HG03558 (cell line): ENCODE measurements around the gene HCCS.

Experiments used
- ATAC-seq: cut with Tn5 transposase; IDR thresholded peaks from one replicate; pipeline ENCODE4 v1.9.1; 2021; ENCODE audit warnings: moderate number of reproducible peaks; ENCODE audit not compliant: unreplicated experiment; ENCODE audit errors: extremely low read depth

The HCCS gene

DNA sequence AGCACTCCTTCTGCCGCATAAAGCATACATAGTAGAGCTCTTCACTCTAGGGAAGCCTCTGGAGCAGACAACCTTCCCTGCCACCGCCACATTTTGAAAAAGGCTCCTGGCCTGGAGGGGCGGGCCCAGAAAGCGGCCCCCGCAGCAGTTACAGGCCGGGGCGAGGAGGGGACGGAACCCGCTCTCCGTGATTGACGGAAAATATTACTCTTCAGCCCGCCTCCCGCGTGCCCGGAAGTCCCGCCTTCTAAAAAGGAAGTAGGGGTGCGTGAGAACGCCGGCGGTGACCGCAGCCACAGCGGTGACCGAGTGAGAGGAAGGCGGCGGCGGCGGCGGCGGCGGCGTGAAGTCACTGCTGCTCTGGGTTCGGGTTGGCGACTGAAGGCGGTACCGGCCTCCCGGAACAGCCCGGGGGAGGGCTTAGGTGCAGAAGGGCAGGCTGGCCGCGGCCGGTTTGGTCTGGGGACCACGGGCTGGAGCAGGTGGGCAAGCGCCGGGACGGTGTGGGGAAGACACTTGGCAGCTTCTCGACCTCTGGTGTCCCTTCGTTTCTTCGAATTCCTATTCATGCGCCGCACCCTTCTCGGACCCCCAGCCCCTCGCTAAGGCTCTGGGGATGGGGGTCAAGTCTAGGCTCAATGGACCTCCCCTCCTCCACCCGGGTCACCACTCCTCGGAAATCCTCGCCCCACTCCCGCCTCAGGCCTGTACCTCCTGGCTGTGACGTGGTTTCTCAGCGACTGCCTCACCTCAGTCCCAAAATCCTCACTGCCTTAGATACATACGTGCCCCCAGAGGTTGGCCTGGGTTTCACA lies at the start of gene HCCS:
HCCS (plus strand) TSS at position 296 of the 815 bp plus-strand sequence. CDS start 729 bp downstream, outside the sequence.
- peak; percentile 79 for ATAC-seq

GRCh38 chrX:11064276-11064675 lies 46.9 kb upstream of the HCCS start:
- ATAC-seq = no peak

- no peak for ATAC-seq
These were observed 46.1 kb upstream of the HCCS start for GRCh38 chrX:11064851-11065600.

DNA sequence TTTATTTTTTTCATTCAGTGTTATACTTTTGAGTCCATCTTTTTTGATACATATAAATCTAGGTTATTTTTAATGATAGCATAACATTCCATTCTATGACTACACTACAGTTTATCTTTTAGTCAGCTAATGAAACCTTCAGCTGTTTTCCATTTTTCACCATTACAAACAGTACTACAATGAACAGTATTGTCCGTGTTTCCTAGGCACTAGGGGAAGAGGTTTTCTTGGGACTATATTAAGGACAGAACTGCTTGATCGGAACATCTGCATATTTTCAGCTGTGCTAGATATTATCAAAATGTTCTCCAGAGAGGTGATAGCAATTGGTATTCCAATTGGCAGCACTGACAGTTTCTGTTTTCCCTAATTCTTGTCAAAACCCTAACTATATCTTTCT lies 44.3 kb upstream of the HCCS start:
- no peak for ATAC-seq

DNA sequence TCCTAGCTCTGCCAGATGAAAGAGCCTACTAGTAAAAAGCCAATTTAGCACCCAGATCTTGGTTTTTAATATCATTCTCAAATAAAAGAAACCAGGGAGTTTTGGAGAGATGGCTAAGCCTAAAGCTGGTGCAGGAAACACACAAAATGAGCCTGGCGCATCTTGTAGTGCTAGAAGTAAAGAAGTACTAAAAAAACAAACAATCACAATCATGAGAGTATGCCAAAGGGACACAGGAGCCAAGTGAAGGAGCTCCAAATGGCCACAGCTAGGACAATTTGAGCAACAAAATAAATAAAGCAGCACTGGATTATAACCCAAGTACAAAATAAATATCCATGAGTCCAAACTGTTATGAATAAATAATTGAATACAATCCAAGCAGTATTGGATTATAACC lies 37.8 kb upstream of the HCCS start:
- ATAC-seq = no peak

GRCh38 chrX:11080741-11081305 lies 30.3 kb upstream of the HCCS start:
- no peak for ATAC-seq

DNA sequence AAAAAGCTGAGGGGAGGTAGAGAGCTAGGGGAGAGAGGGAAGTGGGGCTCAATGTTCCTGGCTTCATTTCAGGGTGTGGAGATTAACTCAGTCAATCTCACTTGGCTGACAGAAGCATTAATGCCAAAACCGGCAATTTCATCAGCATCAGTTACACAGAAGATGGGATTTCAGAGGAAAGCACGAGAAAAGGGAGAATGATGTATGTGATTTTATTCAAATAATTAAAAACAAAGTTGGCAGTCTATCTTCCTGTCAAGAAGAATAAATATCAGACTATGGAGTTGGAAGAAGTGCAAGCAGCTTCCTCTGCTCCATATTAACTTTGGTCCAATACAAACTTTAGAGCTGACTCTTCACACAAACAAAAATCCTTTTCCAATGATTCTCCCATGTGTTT lies 29.6 kb upstream of the HCCS start:
- no peak for ATAC-seq

GRCh38 chrX:11085305-11085704 lies 25.8 kb upstream of the HCCS start:
- ATAC-seq = no peak

- no peak for ATAC-seq
These were observed 21.3 kb upstream of the HCCS start for GRCh38 chrX:11089802-11090201.

GRCh38 chrX:11097933-11098332 lies 13.2 kb upstream of the HCCS start:
- ATAC-seq = no peak

DNA sequence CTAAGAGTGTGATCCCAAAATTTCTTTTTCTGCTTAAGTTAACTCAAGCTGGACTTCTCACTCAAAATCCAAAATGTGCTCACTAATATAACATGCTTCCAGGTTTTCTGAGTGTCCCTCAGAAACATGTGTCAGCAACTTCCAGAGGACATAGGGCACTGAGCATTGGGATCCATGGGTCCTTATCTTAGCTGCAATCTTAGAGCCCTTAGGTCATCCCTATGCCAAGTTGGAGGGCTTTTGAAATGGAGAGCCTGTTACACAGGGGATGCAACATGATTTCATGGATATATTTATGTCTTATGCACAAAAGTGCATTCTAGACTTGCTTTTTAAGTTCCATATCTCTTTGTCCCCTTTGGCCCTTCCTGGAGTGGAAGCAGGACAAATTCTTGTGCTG lies 11.7 kb upstream of the HCCS start:
- no peak for ATAC-seq

GRCh38 chrX:11100281-11101035 lies 10.7 kb upstream of the HCCS start:
- no peak for ATAC-seq

DNA sequence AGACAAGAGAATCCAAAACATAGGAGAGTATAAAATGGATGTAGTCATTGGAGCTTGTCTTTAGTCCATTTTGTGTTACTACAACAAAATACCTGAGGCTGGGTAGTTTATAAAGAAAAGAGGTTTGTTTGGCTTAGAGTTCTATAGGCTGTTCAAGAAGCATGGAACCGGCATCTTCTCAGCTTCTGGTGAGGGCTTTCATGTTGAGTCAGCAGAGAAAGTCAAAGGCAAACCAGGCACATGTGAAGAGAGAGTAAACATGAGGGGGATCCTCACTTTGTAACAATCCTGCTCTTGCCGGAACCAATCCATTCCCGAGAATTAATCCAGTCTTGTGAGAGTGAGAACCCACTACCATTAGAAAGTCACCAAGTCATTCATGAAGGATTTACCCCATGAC lies 8.1 kb upstream of the HCCS start:
- ATAC-seq = no peak

GRCh38 chrX:11103751-11104150 lies 7.4 kb upstream of the HCCS start:
- no peak for ATAC-seq

- no peak for ATAC-seq
These were observed 6.1 kb upstream of the HCCS start for GRCh38 chrX:11105080-11105479.

DNA sequence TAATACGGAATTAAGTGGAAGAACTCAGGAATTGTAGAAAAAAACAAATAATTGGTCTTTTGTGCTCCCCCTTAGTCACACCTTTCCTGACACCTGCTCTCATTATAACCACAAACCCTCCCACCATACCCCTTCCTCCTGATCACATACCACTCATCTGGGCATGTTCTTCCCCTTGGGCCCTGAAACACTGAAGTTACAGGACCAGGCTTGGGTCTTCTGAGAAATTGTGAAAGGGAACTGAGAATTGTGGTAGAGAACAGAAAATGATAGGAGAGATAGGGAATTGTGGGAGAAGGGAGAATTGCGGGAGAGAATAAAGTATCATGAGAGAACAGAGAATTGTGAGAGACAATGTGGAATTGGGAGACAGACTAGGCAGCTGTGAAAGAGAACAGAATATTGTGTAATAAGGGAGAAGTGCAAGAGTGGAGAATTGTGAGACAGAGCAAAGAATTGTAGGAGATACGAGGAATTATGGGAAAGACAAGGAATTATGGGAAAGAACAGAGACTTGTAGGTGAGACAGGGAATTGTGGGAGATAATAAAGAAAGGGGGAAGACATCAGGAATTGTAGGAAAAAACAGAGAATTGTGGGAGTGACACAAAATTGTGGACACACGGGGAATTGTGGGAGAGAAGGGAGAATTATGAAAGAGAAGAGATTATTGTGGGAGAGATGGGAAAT lies 2.7 kb upstream of the HCCS start:
- ATAC-seq = no peak

DNA sequence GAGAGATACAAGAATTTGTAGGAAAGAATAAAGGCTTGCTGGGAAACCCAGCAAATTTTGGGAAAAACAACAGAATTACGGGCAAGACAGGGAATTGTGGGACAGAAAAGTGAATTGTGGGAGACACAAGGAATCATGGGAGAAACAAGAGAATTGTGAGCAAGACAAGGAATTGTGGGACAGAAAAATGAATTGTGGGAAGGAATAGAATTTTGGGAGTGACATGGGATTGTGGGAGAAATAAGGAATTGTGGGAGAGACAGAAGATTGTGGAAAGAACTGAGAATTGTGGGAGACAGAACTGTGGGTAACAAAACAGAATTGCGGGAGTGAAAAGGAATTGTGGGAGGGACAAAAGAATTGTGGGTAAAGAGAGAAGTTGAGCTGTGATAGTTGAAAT lies 1.2 kb upstream of the HCCS start:
- ATAC-seq = no peak

- no peak for ATAC-seq
These were observed 815 bp downstream of the HCCS start for GRCh38 chrX:11111947-11112346.

GRCh38 chrX:11113731-11114130 lies 2.6 kb downstream of the HCCS start:
- no peak for ATAC-seq

GRCh38 chrX:11117745-11118144 lies 6.6 kb downstream of the HCCS start:
- no peak for ATAC-seq
